Measurements from ENCODE around the gene TPGS1.

The TPGS1 gene

DNA sequence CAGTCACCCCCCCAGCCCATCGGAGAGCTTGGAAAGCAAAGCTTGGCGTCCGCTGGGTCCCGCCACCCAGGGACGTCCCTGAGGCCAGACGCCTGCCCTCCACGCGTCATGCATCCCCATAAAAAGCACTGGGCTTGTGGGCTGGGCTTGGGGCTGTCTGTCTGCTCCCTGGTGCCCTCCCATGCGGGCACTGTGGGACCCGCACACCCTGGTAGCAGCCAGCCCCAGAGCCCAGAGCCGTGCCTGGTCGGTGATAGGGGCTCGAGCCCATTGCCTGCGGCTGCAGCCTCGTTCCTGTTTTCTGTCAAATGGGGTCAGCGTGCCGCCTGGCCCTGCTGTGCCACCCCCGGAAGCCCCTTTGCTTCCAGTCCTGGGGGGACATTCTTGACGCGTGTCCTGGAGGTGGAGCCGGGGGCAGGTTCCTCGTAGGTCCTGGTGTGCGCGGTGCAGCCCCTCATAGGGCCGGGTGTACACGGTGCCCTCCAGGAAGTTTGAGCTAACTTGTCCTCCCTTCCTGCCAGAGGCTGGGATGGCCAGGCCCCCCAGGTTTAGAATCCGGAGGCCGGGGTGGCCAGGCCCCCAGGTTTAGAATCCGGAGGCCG lies 32.2 kb downstream of the TPGS1 start:
- no peak for DNase-seq (ENCODE audit: low read depth)

GRCh38 chr19:540867-541637 lies 33.8 kb downstream of the TPGS1 start:
- DNase-seq (ENCODE audit: low read depth) = no peak

DNA sequence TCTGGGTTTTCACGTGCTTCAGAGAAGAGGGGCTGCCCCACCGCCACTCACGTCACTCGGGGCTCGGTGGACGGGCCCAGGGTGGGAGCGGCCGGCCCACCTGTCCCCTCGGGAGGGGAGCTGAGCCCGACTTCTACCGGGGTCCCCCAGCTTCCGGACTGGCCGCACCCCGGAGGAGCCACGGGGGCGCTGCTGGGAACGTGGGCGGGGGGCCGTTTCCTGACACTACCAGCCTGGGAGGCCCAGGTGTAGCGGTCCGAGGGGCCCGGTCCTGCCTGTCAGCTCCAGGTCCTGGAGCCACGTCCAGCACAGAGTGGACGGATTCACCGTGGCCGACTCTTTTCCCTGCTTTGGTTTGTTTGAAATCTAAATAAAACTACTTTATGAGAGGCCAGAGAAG lies 34.4 kb downstream of the TPGS1 start:
- DNase-seq (ENCODE audit: low read depth) = no peak

- DNase-seq (ENCODE audit: low read depth) = no peak
Observed at GRCh38 chr19:542173-542866, 35.0 kb downstream of the TPGS1 start.

GRCh38 chr19:543910-544608 lies 36.8 kb downstream of the TPGS1 start, which contains the start of gene GZMM:
TSS of gene GZMM (plus strand) at chr19:544053. CDS start at chr19:544072, 19 bp downstream.
- DNase-seq (ENCODE audit: low read depth) = peak; percentile 48

GRCh38 chr19:547117-547516 lies 39.8 kb downstream of the TPGS1 start:
- no peak for DNase-seq (ENCODE audit: low read depth)

DNA sequence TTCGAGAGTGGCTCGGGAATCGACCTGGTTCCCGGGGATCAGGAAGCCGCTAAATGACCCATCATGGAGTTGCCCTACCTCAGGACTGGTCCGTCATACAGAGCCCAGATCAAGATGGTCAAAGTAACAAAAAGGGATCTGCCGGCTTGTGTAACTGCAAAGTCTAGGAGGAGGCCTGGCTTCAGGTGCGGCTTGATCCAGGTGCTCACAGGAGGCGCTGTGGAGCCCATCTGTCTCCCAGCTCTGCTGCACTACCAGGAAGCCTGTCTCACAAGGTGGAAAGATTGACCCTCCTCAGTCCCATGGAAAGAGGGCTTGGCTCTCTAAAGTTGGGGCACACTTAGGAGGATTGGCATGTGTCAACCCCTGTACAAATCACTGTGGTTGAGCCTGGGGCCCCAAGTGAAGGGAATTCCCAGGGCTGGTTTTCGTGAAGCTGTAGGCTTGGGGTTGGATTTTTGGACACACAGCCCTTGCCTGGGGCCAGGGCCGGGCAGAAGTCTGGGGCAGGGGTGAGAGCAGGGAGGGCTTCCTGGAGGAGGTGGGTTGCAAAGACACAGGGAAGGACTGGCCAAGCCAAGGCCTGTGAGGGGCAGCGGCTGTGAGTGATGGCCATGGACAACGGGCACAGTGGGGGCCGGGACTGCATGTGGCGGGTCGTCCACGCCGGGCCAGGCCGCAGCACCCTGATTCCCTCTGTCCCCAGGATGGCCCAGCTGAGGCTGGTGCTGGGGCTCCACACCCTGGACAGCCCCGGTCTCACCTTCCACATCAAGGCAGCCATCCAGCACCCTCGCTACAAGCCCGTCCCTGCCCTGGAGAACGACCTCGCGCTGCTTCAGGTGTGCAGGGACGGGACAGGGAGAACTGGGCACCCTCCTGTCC lies 40.8 kb downstream of the TPGS1 start:
- no peak for DNase-seq (ENCODE audit: low read depth)

GRCh38 chr19:548886-549830 lies 41.9 kb downstream of the TPGS1 start:
- DNase-seq (ENCODE audit: low read depth) = no peak

DNA sequence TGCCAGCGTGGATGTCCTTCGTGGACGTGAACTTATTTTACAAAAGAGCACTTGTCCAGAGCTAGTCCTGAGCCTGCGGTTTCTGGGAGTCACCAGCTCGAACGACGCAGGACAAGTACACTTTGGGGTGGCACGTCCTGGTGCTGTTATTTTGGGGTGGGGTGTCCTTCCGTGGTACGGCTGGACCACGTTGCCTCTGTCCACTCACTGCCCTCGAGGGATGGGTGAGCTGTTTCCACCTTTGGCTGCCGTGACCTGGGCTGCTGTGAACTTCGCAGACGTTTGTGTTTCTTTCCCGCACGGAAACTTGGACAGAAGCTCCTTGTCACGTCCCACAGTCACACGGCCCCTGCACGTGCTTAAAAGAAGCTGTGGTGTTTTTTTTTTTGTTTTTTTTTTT lies 47.5 kb downstream of the TPGS1 start:
- DNase-seq (ENCODE audit: low read depth) = no peak

- no peak for DNase-seq (ENCODE audit: low read depth)
Observed at GRCh38 chr19:555474-555808, 48.1 kb downstream of the TPGS1 start.

GRCh38 chr19:556611-557382 lies 49.5 kb downstream of the TPGS1 start:
- no peak for DNase-seq (ENCODE audit: low read depth)

DNA sequence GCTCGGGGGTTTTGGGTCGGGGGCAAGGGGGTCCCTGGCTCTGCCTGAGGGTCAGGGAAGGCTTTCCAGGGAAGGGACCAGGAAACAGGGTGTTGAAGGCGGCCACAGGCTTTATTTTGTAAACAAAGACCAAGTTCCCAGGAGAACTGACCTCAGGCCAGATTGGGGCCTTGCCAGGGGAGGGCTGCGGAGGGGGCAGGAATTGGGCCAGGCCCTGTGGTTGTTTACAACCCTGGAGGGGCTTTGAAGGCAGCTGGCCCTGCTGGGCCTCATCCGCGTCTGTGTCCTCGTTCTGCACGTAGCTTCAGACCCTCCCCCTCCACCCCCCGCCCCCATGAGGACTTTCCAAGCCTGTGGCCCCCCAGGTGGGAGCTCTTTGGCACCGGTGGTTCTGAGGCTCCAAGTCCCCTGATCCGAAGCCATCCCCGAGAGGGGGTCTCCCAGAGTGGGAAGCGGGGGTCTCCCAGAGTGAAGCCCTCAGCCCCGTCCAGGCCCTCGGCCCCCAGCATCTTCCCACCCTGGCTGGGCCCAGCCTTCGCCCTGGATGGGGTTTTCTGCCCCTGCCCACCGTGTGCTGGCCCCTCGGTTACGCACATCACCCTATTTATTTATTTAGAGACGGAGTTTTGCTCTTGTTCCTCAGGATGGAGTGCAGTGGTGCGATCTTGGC lies 51.6 kb downstream of the TPGS1 start:
- DNase-seq (ENCODE audit: low read depth) = no peak

- DNase-seq (ENCODE audit: low read depth) = no peak
Observed at GRCh38 chr19:560121-560520, 52.8 kb downstream of the TPGS1 start.

DNA sequence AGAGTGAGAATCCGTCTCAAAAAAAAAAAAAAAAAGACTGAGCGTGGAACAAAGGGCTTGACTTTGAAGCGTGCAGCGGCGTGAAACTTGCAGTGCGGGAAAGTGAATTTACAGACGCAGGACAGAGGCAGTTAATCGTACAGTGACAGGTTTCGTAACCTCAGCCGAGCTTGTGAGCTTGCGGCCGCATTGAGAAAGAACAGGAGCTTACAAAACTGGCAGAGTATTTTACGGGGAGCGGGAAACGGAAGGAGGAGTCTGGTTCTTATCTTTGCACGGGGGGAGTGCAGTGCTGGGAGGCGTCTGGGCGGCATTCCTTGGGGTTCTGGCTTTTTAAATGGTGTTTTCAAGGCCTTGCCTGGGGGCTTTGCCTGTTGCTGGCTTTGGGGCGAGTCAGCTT lies 59.1 kb downstream of the TPGS1 start:
- DNase-seq (ENCODE audit: low read depth) = no peak

- no peak for DNase-seq (ENCODE audit: low read depth)
Observed at GRCh38 chr19:566844-567243, 59.5 kb downstream of the TPGS1 start.

DNA sequence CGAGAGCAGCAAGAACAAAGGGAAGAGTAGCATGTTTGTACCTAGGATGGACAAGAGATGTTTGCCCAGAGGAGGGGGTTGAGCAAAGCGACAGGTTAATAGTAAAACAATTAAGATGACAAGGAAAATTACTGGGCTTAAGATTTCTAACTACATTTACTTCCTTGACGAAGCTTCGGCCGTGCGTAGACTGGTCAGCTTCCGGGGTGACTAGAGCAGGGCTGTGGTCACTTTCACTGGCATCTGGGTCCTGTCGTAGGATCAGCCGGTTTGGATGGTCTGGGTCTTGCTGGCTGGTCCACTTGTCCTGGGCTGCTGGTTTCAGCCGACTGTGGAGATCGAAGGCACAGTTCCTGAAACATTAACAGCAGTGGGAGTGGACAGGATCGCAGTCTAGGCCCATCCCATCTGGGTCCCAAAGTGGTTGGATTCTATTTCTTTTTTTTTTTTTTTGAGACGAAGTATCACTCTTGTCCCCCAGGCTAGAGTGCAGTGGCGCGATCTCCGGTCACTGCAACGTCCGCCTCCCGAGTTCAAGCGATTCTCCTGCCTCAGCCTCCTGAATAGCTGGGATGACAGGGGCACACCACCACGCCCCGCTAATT lies 60.1 kb downstream of the TPGS1 start:
- no peak for DNase-seq (ENCODE audit: low read depth)

Measured in stimulated activated CD8-positive, alpha-beta memory T cell treated with anti-CD3 and anti-CD28 coated beads, Interleukin-15, amount 100 ng/mL, for 1 hour (primary cell).